Naive B cell (primary cell): ENCODE results near the gene SERGEF. TPM values are rescaled to one million over a fixed set of nuclear protein-coding genes. Genes with fewer than 3 reads are reported as not detected.

Experiments
- ATAC-seq, 2 donors: fragments of 150-1000 bp; cut with Tn5 transposase; 2 replicates each; pipeline ENCODE4 v1.10.0; 2021; ENCODE audit warnings: low read depth in 2 of 2, mild to moderate bottlenecking in 2 of 2, moderate library complexity in 2 of 2
- DNase-seq: peaks from one replicate; pipeline ENCODE4 v3.0.0; 2022
- H3K27ac Mint-ChIP-seq, 6 donors: one replicate each; pipeline ENCODE4 v1.8.0; 2020 to 2022; ENCODE audit warnings: mild to moderate bottlenecking in 6 of 6, mixed read lengths in 6 of 6, moderate library complexity in 5 of 6, inconsistent platforms in 2 of 6
- H3K27me3 Mint-ChIP-seq, 3 donors: one replicate each; pipeline ENCODE4 v1.8.0; 2021 to 2022; ENCODE audit warnings: mixed read lengths in 3 of 3, mild to moderate bottlenecking in 1 of 3
- H3K36me3 Mint-ChIP-seq, 2 donors: one replicate each; pipeline ENCODE4 v1.8.0; 2020 to 2022; ENCODE audit warnings: mixed read lengths in 2 of 2, inconsistent platforms in 1 of 2, mild to moderate bottlenecking in 1 of 2
- H3K4me1 Mint-ChIP-seq, 3 donors: one replicate each; pipeline ENCODE4 v1.8.0; 2020 to 2022; ENCODE audit warnings: mixed read lengths in 3 of 3, inconsistent platforms in 1 of 3, mild to moderate bottlenecking in 1 of 3, moderate library complexity in 1 of 3
- H3K4me3 Mint-ChIP-seq, 8 donors: one replicate each; pipeline ENCODE4 v1.8.0; 2020 to 2022; ENCODE audit warnings: mild to moderate bottlenecking in 8 of 8, mixed read lengths in 8 of 8, moderate library complexity in 8 of 8, inconsistent platforms in 2 of 8
- H3K9me3 Mint-ChIP-seq, 7 donors: one replicate each; pipeline ENCODE4 v1.8.0; 2020 to 2022; ENCODE audit warnings: mixed read lengths in 7 of 7, mild to moderate bottlenecking in 5 of 7, inconsistent platforms in 2 of 7, moderate library complexity in 1 of 7
- polyA plus RNA-seq, 6 donors: library from polyadenylated mRNA; unstranded; fragments of 300-500 nt; fragmentation: Illumina TruSeq; gene quantifications; one replicate each; pipeline ENCODE4 v1.2.3, GENCODE V29; 2021; ENCODE audit warnings: low read depth in 6 of 6

Gene SERGEF
- polyA plus RNA-seq, 6 donors from 2014 or later: 18.3 to 54.6 (median 42.6) TPM

GRCh38 chr11:17750013-17750800 is 262.6 kb downstream of the SERGEF start:
- H3K4me3 Mint-ChIP-seq: peak overlapping the region in 1 of 8 donors; percentile 43
- no peaks in the 10 kb centered on the region for H3K36me3 Mint-ChIP-seq
- H3K27ac Mint-ChIP-seq: no peak overlapping the region
- peaks cover 24 to 46% (median 45%) of the 10 kb centered on the region in 3 donors for H3K27me3 Mint-ChIP-seq
- H3K9me3 Mint-ChIP-seq: peaks cover 0 to 4% (median 0%) of the 10 kb centered on the region in 7 donors
- no peak for ATAC-seq
- no peak for DNase-seq
- H3K4me1 Mint-ChIP-seq: no peaks in the 10 kb centered on the region

DNA sequence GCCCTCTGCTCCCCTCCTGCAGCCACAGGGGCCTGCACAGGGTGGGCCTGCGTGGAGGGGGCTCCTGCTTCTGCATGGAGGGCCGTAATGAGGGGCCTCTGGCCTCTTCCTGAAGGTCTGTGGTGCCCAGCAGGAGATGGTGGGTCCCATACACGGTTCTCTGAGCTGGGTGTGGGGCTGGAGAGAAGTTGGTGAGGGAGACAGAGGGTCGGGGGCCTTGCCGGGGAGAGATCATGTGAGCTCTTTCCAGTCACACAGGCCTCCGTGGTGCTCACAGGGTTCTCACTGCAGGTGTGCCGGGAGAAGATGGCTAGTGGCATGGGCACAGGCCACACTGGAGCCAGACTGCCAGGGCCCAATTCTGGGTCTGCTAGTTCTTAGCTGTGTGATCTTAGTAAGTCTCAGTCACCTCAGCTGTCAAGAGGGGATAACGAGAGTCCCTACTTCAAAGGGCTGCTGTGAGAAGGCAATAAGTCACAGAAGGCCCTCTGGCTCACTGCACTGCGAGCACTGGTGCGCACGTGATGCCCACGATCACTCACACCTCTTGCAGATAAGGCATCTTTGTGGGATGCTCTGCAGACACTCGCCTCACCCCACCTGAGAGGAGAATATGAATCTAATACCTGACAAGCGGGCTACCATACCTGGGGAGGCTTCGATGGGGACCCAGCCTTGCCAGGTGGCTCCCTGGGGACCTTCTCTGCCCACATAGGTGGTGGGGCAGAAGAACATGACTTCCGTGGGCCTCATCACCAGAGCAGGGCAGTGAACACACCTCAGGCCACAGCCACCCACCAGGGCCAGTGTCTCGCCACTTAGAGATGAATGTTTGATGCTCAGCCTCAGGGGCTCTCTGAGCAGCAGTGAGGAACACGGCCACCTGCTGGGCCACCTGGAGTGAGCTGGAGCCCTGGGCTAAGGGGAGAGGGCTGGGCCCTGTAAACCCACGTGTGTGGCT is 263.8 kb downstream of the SERGEF start:
- H3K9me3 Mint-ChIP-seq: peaks cover 0 to 4% (median 0%) of the 10 kb centered on the region in 7 donors
- no peaks in the 10 kb centered on the region for H3K36me3 Mint-ChIP-seq
- no peak overlapping the region for H3K4me3 Mint-ChIP-seq
- no peak overlapping the region for H3K27ac Mint-ChIP-seq
- ATAC-seq: no peak
- peaks cover 19 to 45% (median 39%) of the 10 kb centered on the region in 3 donors for H3K27me3 Mint-ChIP-seq
- no peaks in the 10 kb centered on the region for H3K4me1 Mint-ChIP-seq
- DNase-seq: no peak

GRCh38 chr11:17748044-17748443 is 264.8 kb downstream of the SERGEF start:
- H3K9me3 Mint-ChIP-seq: peaks cover 0 to 4% (median 0%) of the 10 kb centered on the region in 7 donors
- no peaks in the 10 kb centered on the region for H3K36me3 Mint-ChIP-seq
- no peaks in the 10 kb centered on the region for H3K4me1 Mint-ChIP-seq
- ATAC-seq (no peak), DNase-seq (no peak)
- H3K27me3 Mint-ChIP-seq: peaks cover 19 to 45% (median 40%) of the 10 kb centered on the region in 3 donors
- no peak overlapping the region for H3K27ac Mint-ChIP-seq
- no peak overlapping the region for H3K4me3 Mint-ChIP-seq

DNA sequence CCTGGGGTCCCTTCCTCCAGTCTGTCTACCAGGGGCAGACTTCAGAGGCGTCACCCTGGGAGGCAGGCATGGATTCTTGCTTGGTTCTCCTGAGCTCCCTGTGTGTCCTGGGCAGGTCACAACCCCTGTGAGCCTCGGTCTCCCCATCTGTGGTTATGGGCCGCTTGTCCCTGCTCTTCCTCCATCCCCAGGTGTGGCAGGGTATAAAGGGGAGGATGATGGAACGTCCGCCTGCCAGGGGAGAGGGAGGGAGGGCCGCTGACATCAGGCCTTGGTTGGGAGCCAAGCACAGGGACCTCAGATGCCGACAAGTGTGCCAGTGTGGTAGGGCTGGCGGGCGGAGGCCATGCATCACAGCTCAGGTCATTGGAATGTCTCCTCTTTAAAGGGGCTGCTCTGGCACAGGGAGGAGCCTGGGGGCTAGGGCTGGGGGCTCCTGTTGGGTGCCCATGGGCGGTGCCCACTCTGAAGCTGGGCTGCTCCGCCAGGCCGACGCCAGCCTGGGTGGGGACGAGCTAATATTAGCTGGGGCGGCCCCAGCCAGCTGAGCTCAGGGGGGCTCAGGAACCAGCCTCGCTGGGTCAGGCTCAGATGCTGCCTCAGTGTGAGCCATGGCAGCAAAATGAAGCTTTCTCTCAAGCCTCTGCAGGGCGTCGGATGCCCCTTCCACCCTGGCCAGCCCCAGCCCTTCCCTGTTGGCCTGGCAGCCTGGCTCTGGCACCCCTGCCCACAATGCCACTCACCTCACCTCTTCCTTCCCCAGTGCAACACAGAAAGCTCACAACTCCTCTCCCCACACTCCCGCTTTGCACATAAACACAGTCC is 265.5 kb downstream of the SERGEF start:
- no peaks in the 10 kb centered on the region for H3K4me1 Mint-ChIP-seq
- no peak overlapping the region for H3K4me3 Mint-ChIP-seq
- no peaks in the 10 kb centered on the region for H3K36me3 Mint-ChIP-seq
- DNase-seq (no peak), ATAC-seq (no peak)
- peak overlapping the region in 1 of 6 donors; percentile 49 for H3K27ac Mint-ChIP-seq
- peaks cover 0 to 4% (median 0%) of the 10 kb centered on the region in 7 donors for H3K9me3 Mint-ChIP-seq
- peaks cover 25 to 47% (median 45%) of the 10 kb centered on the region in 3 donors for H3K27me3 Mint-ChIP-seq

- peaks cover 0 to 4% (median 0%) of the 10 kb centered on the region in 7 donors for H3K9me3 Mint-ChIP-seq
- no peak for DNase-seq
- no peak overlapping the region for H3K27ac Mint-ChIP-seq
- no peaks in the 10 kb centered on the region for H3K4me1 Mint-ChIP-seq
- H3K27me3 Mint-ChIP-seq: peaks cover 30 to 52% (median 51%) of the 10 kb centered on the region in 3 donors
- H3K4me3 Mint-ChIP-seq: no peak overlapping the region
- no peak for ATAC-seq
- H3K36me3 Mint-ChIP-seq: no peaks in the 10 kb centered on the region
These were observed 266.8 kb downstream of the SERGEF start for GRCh38 chr11:17746096-17746495.

DNA sequence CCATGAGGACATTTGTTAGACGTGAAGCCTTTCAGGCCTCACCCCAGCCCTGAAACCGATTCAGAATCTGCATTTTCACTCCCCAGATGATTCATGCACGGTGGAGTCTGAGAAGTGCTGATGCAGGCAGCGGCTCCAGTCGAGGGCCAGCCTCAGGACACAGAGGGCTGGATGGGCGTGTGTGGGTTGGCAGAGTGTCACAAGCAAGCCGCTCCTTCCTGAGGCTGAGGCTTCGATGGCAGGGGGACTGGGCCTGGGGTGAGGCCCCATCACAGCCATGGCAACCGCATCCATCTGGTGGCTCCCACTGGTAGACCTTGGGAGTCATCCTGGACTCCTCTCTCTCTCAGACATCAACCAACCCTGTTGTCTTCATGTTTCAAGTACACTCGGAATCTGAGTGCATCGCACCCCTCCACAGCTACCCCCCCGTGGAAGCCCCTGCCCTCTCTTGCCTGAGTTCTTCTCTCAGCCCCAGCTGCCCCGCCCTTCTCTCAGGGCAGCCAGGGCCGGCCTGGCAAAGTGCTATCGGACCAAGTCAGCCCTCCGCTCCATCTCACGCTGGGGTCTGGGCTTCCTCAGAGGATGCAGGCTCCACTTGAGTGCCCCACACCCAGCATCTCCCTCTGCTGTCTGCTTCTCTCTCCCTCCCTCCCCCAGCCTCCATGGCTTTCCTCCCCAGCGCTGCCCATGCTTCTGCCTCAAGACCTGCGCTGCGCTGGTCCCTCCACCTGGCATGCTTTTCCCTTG is 267.6 kb downstream of the SERGEF start:
- peaks cover 32 to 47% (median 43%) of the 10 kb centered on the region in 3 donors for H3K27me3 Mint-ChIP-seq
- no peaks in the 10 kb centered on the region for H3K4me1 Mint-ChIP-seq
- DNase-seq (no peak), ATAC-seq (no peak)
- H3K27ac Mint-ChIP-seq: no peak overlapping the region
- no peak overlapping the region for H3K4me3 Mint-ChIP-seq
- peaks cover 0 to 4% (median 0%) of the 10 kb centered on the region in 7 donors for H3K9me3 Mint-ChIP-seq
- H3K36me3 Mint-ChIP-seq: no peaks in the 10 kb centered on the region

DNA sequence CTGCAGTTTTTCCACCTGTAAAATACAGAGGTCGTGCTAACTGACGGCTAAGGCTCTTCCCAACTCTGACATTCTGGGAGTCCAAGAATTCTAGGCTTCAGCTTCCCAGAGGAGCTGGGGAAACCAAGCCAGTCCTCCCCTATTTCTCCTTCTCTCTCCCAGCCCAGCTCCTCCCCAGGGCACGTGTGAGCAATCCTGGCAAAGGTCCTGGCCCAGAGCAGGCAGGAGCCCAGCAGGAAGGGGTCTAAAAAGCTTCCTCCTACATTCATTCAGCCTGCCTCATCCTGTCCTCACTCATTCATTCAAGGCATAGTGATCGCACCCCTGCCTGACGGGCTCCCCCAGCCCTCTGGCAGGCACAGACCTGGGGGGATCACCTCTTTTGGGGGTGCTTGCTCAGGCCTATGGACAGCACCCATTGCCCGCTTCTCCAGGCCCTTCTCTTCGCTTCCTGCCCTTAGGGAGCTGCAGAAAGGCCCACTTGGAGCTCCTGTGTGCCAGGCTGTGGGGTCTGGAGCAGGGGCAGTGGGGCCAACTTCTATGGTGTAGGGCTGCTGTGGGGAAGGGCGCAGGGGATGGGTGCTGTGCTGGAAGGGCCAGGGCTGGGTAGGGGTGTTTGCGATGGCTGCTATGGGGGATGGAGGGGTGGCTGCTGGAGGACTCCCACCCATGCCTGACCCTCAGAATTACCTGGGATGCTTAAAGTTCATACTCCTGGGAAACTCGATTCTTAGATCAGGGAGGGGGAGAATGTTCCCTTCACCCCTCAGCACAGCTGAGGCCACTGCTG is 268.5 kb downstream of the SERGEF start:
- DNase-seq (no peak), ATAC-seq (no peak)
- H3K9me3 Mint-ChIP-seq: peaks cover 0 to 4% (median 0%) of the 10 kb centered on the region in 7 donors
- H3K4me3 Mint-ChIP-seq: no peak overlapping the region
- H3K4me1 Mint-ChIP-seq: no peaks in the 10 kb centered on the region
- no peaks in the 10 kb centered on the region for H3K36me3 Mint-ChIP-seq
- H3K27me3 Mint-ChIP-seq: peaks cover 28 to 47% (median 37%) of the 10 kb centered on the region in 3 donors
- peak overlapping the region in 1 of 6 donors; percentile 19 for H3K27ac Mint-ChIP-seq

DNA sequence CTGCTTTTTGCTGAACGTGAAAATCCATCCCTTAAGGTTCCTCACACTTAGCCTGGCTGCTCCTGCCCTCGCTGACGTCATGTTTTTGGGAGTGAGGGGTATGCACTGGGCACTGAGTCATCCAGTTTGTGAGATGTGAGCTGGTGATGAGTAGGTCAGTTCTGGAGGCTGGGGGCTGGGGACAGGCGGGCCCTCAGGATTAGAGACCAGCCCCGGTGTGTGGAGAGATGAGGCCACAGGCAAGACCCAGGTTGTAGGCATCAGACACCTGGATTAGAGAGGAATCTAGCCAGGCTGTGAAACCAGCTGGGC is 269.1 kb downstream of the SERGEF start:
- Mint-ChIP-seq H3K4me1 (no peaks in the 10 kb centered on the region), H3K4me3 (no peak overlapping the region), H3K36me3 (no peaks in the 10 kb centered on the region), H3K27ac (peak overlapping the region in 1 of 6 donors; percentile 19), H3K27me3 (peaks cover 28 to 47% (median 37%) of the 10 kb centered on the region in 3 donors), H3K9me3 (peaks cover 0 to 4% (median 0%) of the 10 kb centered on the region in 7 donors)
- DNase-seq (no peak), ATAC-seq (no peak)

DNA sequence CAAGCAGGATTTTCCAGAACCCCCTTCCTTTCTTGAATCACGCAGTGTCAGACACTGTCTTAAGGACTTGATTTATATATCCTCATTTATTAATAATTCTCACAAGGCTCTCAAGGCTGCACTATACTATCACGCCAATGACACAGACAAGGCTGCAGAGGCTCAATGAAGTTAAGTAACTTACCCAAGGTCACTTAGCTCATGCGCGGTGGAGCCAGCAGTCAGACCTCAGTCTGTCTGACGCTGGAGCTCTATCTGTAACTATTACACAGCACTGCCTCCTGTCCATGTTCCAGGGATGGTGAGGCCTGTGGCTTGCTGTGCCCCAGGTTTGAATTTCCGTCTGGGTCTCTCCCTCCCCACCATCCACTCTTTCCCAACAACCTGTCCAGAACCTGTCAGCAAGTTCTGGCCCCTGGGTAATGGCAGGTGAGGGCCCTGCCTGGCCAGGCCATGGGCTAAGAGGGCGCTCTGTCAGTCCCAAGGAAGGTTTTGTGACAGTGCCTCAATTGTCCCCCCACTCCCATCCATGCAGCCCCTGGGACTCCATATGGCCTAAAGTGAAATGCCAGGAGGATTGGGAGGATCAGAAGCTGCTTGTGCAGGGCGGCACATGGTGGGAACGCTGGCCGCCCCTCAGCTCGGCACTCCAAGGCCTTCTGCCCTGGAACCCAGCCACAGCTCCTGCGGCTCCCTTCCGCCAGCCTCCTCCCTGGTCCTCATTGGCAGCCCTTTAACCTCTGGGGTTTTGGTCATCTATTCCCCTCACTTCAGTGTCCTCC is 269.6 kb downstream of the SERGEF start:
- Mint-ChIP-seq H3K36me3 (no peaks in the 10 kb centered on the region), H3K4me1 (no peaks in the 10 kb centered on the region), H3K9me3 (peaks cover 0 to 4% (median 0%) of the 10 kb centered on the region in 7 donors), H3K27ac (peak overlapping the region in 1 of 6 donors; percentile 56), H3K4me3 (no peak overlapping the region), H3K27me3 (peaks cover 27 to 45% (median 37%) of the 10 kb centered on the region in 3 donors)
- ATAC-seq (no peak), DNase-seq (no peak)

- no peak overlapping the region for H3K27ac Mint-ChIP-seq
- no peaks in the 10 kb centered on the region for H3K4me1 Mint-ChIP-seq
- H3K27me3 Mint-ChIP-seq: peaks cover 24 to 37% (median 32%) of the 10 kb centered on the region in 3 donors
- H3K4me3 Mint-ChIP-seq: no peak overlapping the region
- no peak for DNase-seq
- H3K36me3 Mint-ChIP-seq: peaks cover 0 to under 1% of the 10 kb centered on the region in 2 donors
- ATAC-seq: no peak
- H3K9me3 Mint-ChIP-seq: peaks cover 0 to 2% (median 0%) of the 10 kb centered on the region in 7 donors
These were observed 270.8 kb downstream of the SERGEF start for GRCh38 chr11:17742019-17742418.

GRCh38 chr11:17741487-17741886 is 271.4 kb downstream of the SERGEF start:
- peaks cover 0 to 5% of the 10 kb centered on the region in 2 donors for H3K36me3 Mint-ChIP-seq
- ATAC-seq: no peak
- H3K4me3 Mint-ChIP-seq: no peak overlapping the region
- no peak for DNase-seq
- peaks cover 0 to 4% (median 0%) of the 10 kb centered on the region in 3 donors for H3K4me1 Mint-ChIP-seq
- H3K9me3 Mint-ChIP-seq: peaks cover 0 to 2% (median 0%) of the 10 kb centered on the region in 7 donors
- no peak overlapping the region for H3K27ac Mint-ChIP-seq
- peaks cover 28 to 38% (median 35%) of the 10 kb centered on the region in 3 donors for H3K27me3 Mint-ChIP-seq
